HG03442 (cell line): ENCODE data around the gene PLA2G15.

Experiments used
- ATAC-seq: cut with Tn5 transposase; IDR thresholded peaks from one replicate; pipeline ENCODE4 v1.9.1; 2021; ENCODE audit warnings: mild to moderate bottlenecking, moderate library complexity; ENCODE audit not compliant: unreplicated experiment

PLA2G15 gene

GRCh38 chr16:68296291-68296690, 51.1 kb downstream of the PLA2G15 start:
- no peak for ATAC-seq

- ATAC-seq, result no peak
Measured at GRCh38 chr16:68296693-68297092, 51.5 kb downstream of the PLA2G15 start.

- ATAC-seq, result no peak
Measured at GRCh38 chr16:68297908-68298307, 52.7 kb downstream of the PLA2G15 start.

- no peak for ATAC-seq
Measured at GRCh38 chr16:68298312-68298711, 53.1 kb downstream of the PLA2G15 start.

- no peak for ATAC-seq
Measured at GRCh38 chr16:68298907-68299561, 53.9 kb downstream of the PLA2G15 start.

- no peak for ATAC-seq
Measured at GRCh38 chr16:68299571-68300453, 54.6 kb downstream of the PLA2G15 start.

GRCh38 chr16:68300734-68301459, 55.7 kb downstream of the PLA2G15 start:
- no peak for ATAC-seq

- no peak for ATAC-seq
Measured at GRCh38 chr16:68306633-68307032, 61.5 kb downstream of the PLA2G15 start.

GRCh38 chr16:68309799-68310198, 64.6 kb downstream of the PLA2G15 start:
- no peak for ATAC-seq

- peak; percentile 15 for ATAC-seq
Measured at GRCh38 chr16:68310437-68310773, 65.2 kb downstream of the PLA2G15 start.
